HCT116 (cell line): ENCODE data around the gene OR5H6. TPM values are rescaled to one million over a fixed set of nuclear protein-coding genes. Genes with fewer than 3 reads are reported as not detected.

ENCODE experiments used
- ATAC-seq: fragments of 200-7000 bp; cut with Tn5 transposase; 2 replicates; pipeline ENCODE4 v1.9.1; 2020; ENCODE audit warnings: mild to moderate bottlenecking, moderate library complexity
- BruUV-seq: library from RNA; stranded (reverse); fragments of 400-500 nt; replicated peaks from 2 replicates; lab custom pipeline; 2021; lab: Mats Ljungman, UMichigan
- CTCF ChIA-PET: fragments of 300-600 bp; sonication (Branson Sonifier 250); formaldehyde crosslinking; loops from one replicate; lab custom pipeline; 2021; ENCODE audit warnings: antibody characterized with exemption; lab: Charles Lee
- POLR2A ChIA-PET: fragments of 300-600, 350-600 bp; sonication (Branson Sonifier 250); formaldehyde crosslinking; loops from one replicate; lab custom pipeline; 2021; ENCODE audit warnings: antibody characterized with exemption; lab: Charles Lee
- RAD21 ChIA-PET, 2 experiments: fragments of 300-600 bp; sonication (Branson Sonifier 250); formaldehyde crosslinking; loops; one replicate each; lab custom pipeline; 2023; ENCODE audit warnings: low total read pairs in 2 of 2; ENCODE audit not compliant: uncharacterized antibody in 2 of 2, unreplicated experiment in 2 of 2, low non-redundant PET in 1 of 2; lab: Charles Lee
- DNase-seq: peaks from one replicate; pipeline ENCODE4 v3.0.0-alpha.2; 2010; ENCODE audit warnings: low read depth, low spot score
- H2AFZ ChIP-seq: fragments of 200-600 bp; shearing (Covaris generic), sonication (generic); 2 replicates; pipeline ENCODE4 v1.6.1; 2017; ENCODE audit warnings: low read depth, mixed run types, mixed read lengths, antibody characterized with exemption, low read length; ENCODE audit not compliant: poor library complexity, severe bottlenecking
- H3K27ac ChIP-seq: 2 replicates; pipeline ENCODE4 v1.5.1; 2012; ENCODE audit warnings: low read depth, low read length
- H3K27me3 ChIP-seq: fragments of 200-600 bp; sonication (generic); 2 replicates; pipeline ENCODE4 v1.6.1; 2016; ENCODE audit warnings: mixed run types, low read length, mixed read lengths; ENCODE audit not compliant: insufficient read depth
- H3K36me3 ChIP-seq, 2 experiments: fragments of 200-500 bp in 1 of 2; fragments of 200-600 bp in 1 of 2; sonication (Bioruptor generic) in 1 of 2; sonication (generic) in 1 of 2; 2 replicates each; pipeline versions ENCODE4 v1.5.1 to v1.6.1; 2014 to 2016; ENCODE audit warnings: low read length in 2 of 2, inconsistent platforms in 1 of 2, mixed read lengths in 1 of 2, mixed run types in 1 of 2; ENCODE audit not compliant: insufficient read depth in 2 of 2, control insufficient read depth in 1 of 2
- H3K4me1 ChIP-seq, 2 experiments: fragments of 200-600 bp in 1 of 2; sonication (generic) in 1 of 2; 2 replicates each; pipeline versions ENCODE4 v1.5.1 to v1.6.1; 2012 to 2017; ENCODE audit warnings: low read length in 2 of 2, inconsistent platforms in 1 of 2, mild to moderate bottlenecking in 1 of 2, mixed read lengths in 1 of 2, mixed run types in 1 of 2, moderate library complexity in 1 of 2; ENCODE audit not compliant: insufficient read depth in 2 of 2, control insufficient read depth in 1 of 2
- H3K4me2 ChIP-seq: fragments of 200-600 bp; sonication (generic); 2 replicates; pipeline ENCODE4 v1.6.1; 2017; ENCODE audit warnings: mixed run types, low read length, mixed read lengths
- H3K4me3 ChIP-seq, 2 experiments: fragments of 200-600 bp in 1 of 2; sonication (generic) in 1 of 2; replicated peaks in 1 of 2; 2 replicates each; pipeline ENCODE4 v1.5.1; 2011 to 2016; ENCODE audit warnings: low read length in 2 of 2, control low read depth in 1 of 2, low read depth in 1 of 2, mild to moderate bottlenecking in 1 of 2, mixed read lengths in 1 of 2, mixed run types in 1 of 2
- H3K79me2 ChIP-seq: fragments of 200-600 bp; sonication (generic); 2 replicates; pipeline ENCODE4 v1.6.1; 2017; ENCODE audit warnings: mild to moderate bottlenecking, mixed run types, low read length, moderate library complexity, mixed read lengths; ENCODE audit not compliant: insufficient read depth
- H3K9ac ChIP-seq: fragments of 200-600 bp; sonication (generic); 2 replicates; pipeline ENCODE4 v1.6.1; 2016; ENCODE audit warnings: low read length, mixed read lengths
- H3K9me2 ChIP-seq: fragments of 200-600 bp; sonication (generic), shearing (Covaris generic); 2 replicates; pipeline ENCODE4 v1.6.1; 2017; ENCODE audit warnings: mixed run types, mild to moderate bottlenecking, moderate library complexity; ENCODE audit not compliant: insufficient read depth
- H3K9me3 ChIP-seq, 2 experiments: fragments of 200-500 bp in 1 of 2; fragments of 200-600 bp in 1 of 2; sonication (Bioruptor generic) in 1 of 2; sonication (generic) in 1 of 2; 2 replicates each; pipeline ENCODE4 v1.6.1; 2014 to 2017; ENCODE audit warnings: low read length in 2 of 2, mixed read lengths in 2 of 2, inconsistent platforms in 1 of 2, low read depth in 1 of 2, mild to moderate bottlenecking in 1 of 2, mixed run types in 1 of 2, moderate library complexity in 1 of 2; ENCODE audit not compliant: control insufficient read depth in 1 of 2, insufficient read depth in 1 of 2
- H4K20me1 ChIP-seq: fragments of 200-600 bp; sonication (generic), shearing (Covaris generic); 2 replicates; pipeline ENCODE4 v1.6.1; 2017; ENCODE audit warnings: mixed run types, mild to moderate bottlenecking, moderate library complexity; ENCODE audit not compliant: insufficient read depth
- EGR1 ChIP-seq: IDR thresholded peaks from 2 replicates; pipeline ENCODE4 v1.6.1; 2012; ENCODE audit warnings: low read depth
- ELF1 ChIP-seq: IDR thresholded peaks from 2 replicates; pipeline ENCODE4 v1.6.1; 2012; ENCODE audit warnings: low read depth, borderline replicate concordance
- EZH2 ChIP-seq: fragments of 200-600 bp; sonication (generic); IDR thresholded peaks from 2 replicates; pipeline ENCODE4 v1.6.1; 2017; ENCODE audit warnings: antibody characterized with exemption, mixed run types
- POLR2AphosphoS5 ChIP-seq: IDR thresholded peaks from 2 replicates; pipeline ENCODE4 v1.6.1; 2011; ENCODE audit warnings: mild to moderate bottlenecking, low read depth, low read length, moderate library complexity
- REST ChIP-seq: IDR thresholded peaks from 2 replicates; pipeline ENCODE4 v1.6.1; 2012; ENCODE audit warnings: low read depth
- TCF7L2 ChIP-seq: IDR thresholded peaks from 2 replicates; pipeline ENCODE4 v1.7.0; 2011; ENCODE audit warnings: borderline replicate concordance, inconsistent platforms; ENCODE audit not compliant: insufficient read depth, insufficient read length; ENCODE audit errors: extremely low read depth
- YY1 ChIP-seq: IDR thresholded peaks from 2 replicates; pipeline ENCODE4 v1.6.1; 2011; ENCODE audit warnings: low read length, low read depth, moderate library complexity, mild to moderate bottlenecking; ENCODE audit not compliant: insufficient replicate concordance; ENCODE audit errors: extremely low read depth
- ZBTB33 ChIP-seq: IDR thresholded peaks from 2 replicates; pipeline ENCODE4 v1.6.1; 2011; ENCODE audit warnings: mild to moderate bottlenecking, low read length, moderate library complexity; ENCODE audit not compliant: insufficient replicate concordance; ENCODE audit errors: extremely low read depth
- ZFX ChIP-seq: fragments of 450-650 bp; IDR thresholded peaks from 2 replicates; pipeline ENCODE4 v1.6.1; 2017
- intact Hi-C: fragments of 100-400 bp; cut with micrococcal nuclease; formaldehyde crosslinking; loops from 2 replicates; pipeline ENCODE4 v1.10.0; 2022
- total RNA-seq: library from RNA; stranded (reverse); gene quantifications from one replicate; pipeline ENCODE4 v1.2.1, GENCODE V29; 2021; ENCODE audit not compliant: unreplicated experiment
- TF ChIP-seq, protein P1 (sequence below), 3 experiments: fragments of 200-600 bp in 1 of 3; sonication (generic) in 1 of 3; IDR thresholded peaks in 2 of 3; conservative IDR thresholded peaks in 1 of 3; 2 replicates each; pipeline ENCODE4 v1.5.1; 2012 to 2017; ENCODE audit warnings: low read depth in 2 of 3, low read length in 2 of 3, antibody characterized with exemption in 1 of 3, borderline replicate concordance in 1 of 3, control low read depth in 1 of 3, mild to moderate bottlenecking in 1 of 3, mixed read lengths in 1 of 3, mixed run types in 1 of 3, moderate library complexity in 1 of 3; ENCODE audit not compliant: insufficient read depth in 1 of 3

The OR5H6 gene
- total RNA-seq, 1 experiment from 2014 or later: not detected

DNA sequence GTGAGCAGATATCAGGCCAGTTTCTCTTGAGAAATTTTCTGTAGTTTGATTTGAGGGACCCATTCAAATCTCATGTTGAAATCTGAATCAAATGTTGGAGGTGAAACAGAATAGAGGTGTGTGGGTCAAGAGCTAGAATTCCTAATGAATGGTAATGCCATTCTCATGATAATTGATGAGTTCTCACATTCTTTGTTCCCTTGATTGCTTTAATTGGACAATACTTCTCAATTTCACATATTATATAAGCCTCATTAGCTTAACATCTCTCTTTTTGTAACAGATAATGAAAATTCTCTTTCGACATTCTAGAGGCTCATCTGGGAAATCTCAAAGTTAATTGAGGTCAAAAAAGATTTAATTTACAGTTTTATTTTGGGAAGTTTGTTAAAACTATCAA lies 21.9 kb upstream of the OR5H6 start (continued):
- TF ChIP-seq REST (no peak), EZH2 (no peak)

DNA sequence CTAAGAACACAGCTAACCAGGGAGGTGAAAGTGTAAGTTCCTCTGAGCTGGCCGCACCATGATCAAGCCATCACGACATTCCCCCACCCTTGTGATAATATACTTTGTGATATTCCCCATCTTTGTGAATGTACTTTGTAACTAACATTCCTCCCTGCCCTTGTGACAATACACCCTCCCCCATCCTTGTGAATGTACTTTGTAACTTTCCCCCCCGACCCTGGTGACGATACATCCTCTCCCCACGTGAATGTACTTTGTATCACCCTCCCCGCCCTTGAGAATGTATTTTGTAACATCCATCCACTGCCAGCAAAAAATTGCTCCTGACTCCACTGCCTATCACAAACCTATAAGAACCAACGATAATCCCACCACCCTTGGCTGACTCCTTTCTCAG lies 20.2 kb upstream of the OR5H6 start:
- ChIA-PET RAD21 (no interaction called here), POLR2A (no interaction called here), CTCF (no interaction called here)
- no TSS peak for BruUV-seq
- no peak for TF ChIP-seq TCF7L2
- TF ChIP-seq ZFX: no peak
- no peak for TF ChIP-seq POLR2AphosphoS5
- no peak for TF ChIP-seq ZBTB33
- TF ChIP-seq EGR1: no peak
- TF ChIP-seq YY1: no peak
- no peak for TF ChIP-seq ELF1
- TF ChIP-seq, protein P1, sequence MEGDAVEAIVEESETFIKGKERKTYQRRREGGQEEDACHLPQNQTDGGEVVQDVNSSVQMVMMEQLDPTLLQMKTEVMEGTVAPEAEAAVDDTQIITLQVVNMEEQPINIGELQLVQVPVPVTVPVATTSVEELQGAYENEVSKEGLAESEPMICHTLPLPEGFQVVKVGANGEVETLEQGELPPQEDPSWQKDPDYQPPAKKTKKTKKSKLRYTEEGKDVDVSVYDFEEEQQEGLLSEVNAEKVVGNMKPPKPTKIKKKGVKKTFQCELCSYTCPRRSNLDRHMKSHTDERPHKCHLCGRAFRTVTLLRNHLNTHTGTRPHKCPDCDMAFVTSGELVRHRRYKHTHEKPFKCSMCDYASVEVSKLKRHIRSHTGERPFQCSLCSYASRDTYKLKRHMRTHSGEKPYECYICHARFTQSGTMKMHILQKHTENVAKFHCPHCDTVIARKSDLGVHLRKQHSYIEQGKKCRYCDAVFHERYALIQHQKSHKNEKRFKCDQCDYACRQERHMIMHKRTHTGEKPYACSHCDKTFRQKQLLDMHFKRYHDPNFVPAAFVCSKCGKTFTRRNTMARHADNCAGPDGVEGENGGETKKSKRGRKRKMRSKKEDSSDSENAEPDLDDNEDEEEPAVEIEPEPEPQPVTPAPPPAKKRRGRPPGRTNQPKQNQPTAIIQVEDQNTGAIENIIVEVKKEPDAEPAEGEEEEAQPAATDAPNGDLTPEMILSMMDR (IDR thresholded peaks at IDR 0.05 in 2 of 3, conservative IDR thresholded peaks at IDR 0.05 in 1 of 3; ENCODE audit: borderline replicate concordance in 1 of 3, insufficient read depth in 1 of 3, low read depth in 2 of 3, low read length in 2 of 3): no peak
- Histone ChIP-seq H3K9me2 (no peaks in the 10 kb centered on the region), H3K4me2 (no peak overlapping the region), H3K9ac (no peak overlapping the region), H3K36me3 (no peaks in the 10 kb centered on the region), H3K4me3 (no peak overlapping the region), H3K79me2 (no peaks in the 10 kb centered on the region), H3K27ac (no peak overlapping the region), H3K4me1 (no peaks in the 10 kb centered on the region), H4K20me1 (no peaks in the 10 kb centered on the region), H3K9me3 (no peaks in the 10 kb centered on the region), H2AFZ (no peak overlapping the region), H3K27me3 (peaks cover 3% of the 10 kb centered on the region; the same call in 1 of the 2 replicates)
- DNase-seq (no peak), ATAC-seq (no peak)
- intact Hi-C loops: no loop called here
